ENCODE data around the gene ETHE1.
"Not testable (repeated sequence)": the region's sequence is repeated elsewhere in the genome, so short reads cannot be mapped to it uniquely, and the experiment has no call there.

The ETHE1 gene

GRCh38 chr19:43555185-43555770 lies 28.3 kb upstream of the ETHE1 start:
- peak; percentile 97 for TF ChIP-seq CTCF (IDR thresholded peaks at IDR 0.05; ENCODE audit: low read depth, low read length)
- no peak overlapping the region for H3K4me3 ChIP-seq (ENCODE audit: low read depth, low read length)

DNA sequence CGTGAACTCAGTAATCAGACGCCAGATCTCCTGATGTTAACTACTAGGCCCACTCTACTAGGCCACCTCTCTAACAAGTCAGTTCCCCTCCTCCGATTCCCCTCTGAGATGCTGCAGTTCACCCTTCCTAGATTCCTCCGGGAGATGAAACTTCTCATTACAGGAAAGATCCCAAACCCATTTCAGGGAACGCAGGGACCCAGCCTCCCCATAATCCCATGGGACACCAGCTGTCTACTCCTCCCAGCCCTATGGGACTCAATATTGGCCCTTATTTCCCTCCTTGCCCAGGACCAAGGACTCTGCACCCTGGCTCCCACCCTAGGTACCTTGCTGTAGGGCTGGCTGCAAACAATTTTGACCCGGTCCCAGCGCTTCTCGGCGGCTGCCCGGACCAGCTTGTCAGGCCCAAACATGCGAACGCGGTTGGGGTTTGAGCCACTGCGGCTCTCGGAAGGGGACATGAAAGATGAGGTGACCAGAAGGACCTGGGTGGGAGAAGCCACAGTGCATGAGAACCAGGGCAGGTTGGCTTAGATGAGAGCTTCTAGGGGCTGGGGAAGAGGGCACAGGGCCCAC lies 27.4 kb upstream of the ETHE1 start:
- no peak for TF ChIP-seq CTCF (IDR thresholded peaks at IDR 0.05; ENCODE audit: low read depth, low read length)
- no peak overlapping the region for H3K4me3 ChIP-seq (ENCODE audit: low read depth, low read length)

- no peak for TF ChIP-seq CTCF (IDR thresholded peaks at IDR 0.05; ENCODE audit: low read depth, low read length)
Observed at GRCh38 chr19:43553656-43554055, 26.7 kb upstream of the ETHE1 start.

GRCh38 chr19:43552616-43553015 lies 25.6 kb upstream of the ETHE1 start:
- no peak for TF ChIP-seq CTCF (IDR thresholded peaks at IDR 0.05; ENCODE audit: low read depth, low read length)
- H3K4me3 ChIP-seq (ENCODE audit: low read depth, low read length): no peak overlapping the region

More at GRCh38 chr19:43553656-43554055, 26.7 kb upstream of the ETHE1 start:
- H3K4me3 ChIP-seq (ENCODE audit: low read depth, low read length): no peak overlapping the region

DNA sequence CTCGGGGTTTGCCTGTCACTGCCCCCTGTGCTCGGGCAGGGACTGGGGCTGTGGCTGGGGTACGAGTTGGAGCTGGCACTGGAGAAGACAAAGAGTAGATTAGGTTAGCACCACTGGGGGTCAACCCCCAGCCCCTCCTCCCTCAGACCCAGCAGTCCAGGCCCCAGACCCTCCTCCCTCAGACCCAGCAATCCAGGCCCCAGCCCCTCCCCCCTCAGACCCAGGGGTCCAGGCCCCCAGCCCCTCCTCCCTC lies 25.1 kb upstream of the ETHE1 start:
- no peak for TF ChIP-seq CTCF (IDR thresholded peaks at IDR 0.05; ENCODE audit: low read depth, low read length)
- no peak overlapping the region for H3K4me3 ChIP-seq (ENCODE audit: low read depth, low read length)

DNA sequence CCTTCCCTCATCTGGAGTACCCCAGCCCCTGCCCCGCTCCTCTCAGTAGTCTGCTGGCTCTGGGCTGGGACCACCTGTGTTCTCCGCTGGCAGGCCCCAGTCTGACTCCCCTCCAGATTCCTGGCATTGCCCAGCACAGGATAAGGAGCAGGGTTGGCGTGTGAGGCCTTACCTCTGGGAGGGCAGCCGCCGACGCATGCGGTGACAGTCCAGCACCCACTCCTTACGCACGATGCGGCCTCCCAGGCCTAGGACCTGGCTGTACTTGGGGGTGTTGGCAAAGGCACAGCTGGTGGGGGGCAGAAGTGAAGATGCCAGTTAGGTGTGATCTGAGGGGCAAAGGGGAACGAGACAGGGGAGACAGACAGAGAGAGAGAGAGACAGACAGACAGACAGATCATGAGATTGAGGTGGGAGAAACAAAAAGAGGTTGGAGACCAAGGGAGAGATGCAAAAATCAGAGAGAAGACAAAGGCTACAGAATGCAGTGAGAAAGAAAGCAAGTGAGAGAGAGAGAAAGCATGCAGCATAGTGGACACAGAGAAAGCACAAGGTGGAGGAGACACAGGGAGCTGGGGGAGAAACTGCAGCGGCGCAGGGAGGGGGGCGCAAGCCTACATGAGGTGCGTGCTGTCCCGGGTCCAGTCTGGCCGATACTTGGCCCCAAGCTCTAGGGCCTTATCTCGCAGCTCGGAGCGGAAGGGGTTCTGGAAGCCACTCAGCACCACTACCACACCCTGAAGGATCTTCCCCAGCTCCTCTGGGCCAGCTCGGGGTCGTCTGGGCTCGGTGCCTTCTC lies 24.6 kb upstream of the ETHE1 start:
- H3K4me3 ChIP-seq (ENCODE audit: low read depth, low read length): no peak overlapping the region
- no peak for TF ChIP-seq CTCF (IDR thresholded peaks at IDR 0.05; ENCODE audit: low read depth, low read length)

GRCh38 chr19:43548706-43549105 lies 21.7 kb upstream of the ETHE1 start:
- TF ChIP-seq CTCF (IDR thresholded peaks at IDR 0.05; ENCODE audit: low read depth, low read length): no peak
- H3K4me3 ChIP-seq (ENCODE audit: low read depth, low read length): no peak overlapping the region

DNA sequence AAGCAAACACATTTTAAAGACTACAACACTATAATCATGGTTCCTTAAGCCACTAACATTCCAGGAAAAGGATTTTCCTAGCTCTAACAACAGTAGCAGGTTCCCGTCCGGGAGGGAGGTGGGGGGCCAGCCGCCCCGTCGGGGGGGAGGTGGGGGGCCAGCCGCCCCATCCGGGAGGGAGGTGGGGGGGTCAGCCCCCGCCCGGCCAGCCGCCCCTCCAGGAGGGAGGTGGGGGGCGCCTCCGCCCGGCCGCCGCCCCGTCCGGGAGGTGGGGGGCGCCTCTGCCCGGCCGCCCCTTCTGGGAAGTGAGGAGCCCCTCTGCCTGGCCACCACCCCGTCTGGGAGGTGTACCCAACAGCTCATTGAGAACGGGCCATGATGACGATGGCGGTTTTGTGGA lies 20.9 kb upstream of the ETHE1 start:
- H3K4me3 ChIP-seq (ENCODE audit: low read depth, low read length): not testable (repeated sequence)

Measured in WI38 (cell line).